WTC11 (cell line): ENCODE results near the gene PKIB. TPM values are rescaled to one million over a fixed set of nuclear protein-coding genes. Genes with fewer than 3 reads are reported as not detected.
"Not testable (repeated sequence)": the region's sequence is repeated elsewhere in the genome, so short reads cannot be mapped to it uniquely, and the experiment has no call there.

Experiments
- ATAC-seq: fragments of 200-7000 bp; cut with Tn5 transposase; 2 replicates; pipeline ENCODE4 v1.10.0; 2021; ENCODE audit warnings: mild to moderate bottlenecking, moderate library complexity
- CTCF ChIA-PET: fragments of 300-600 bp; sonication (Branson Sonifier 250); formaldehyde crosslinking; loops from one replicate; lab custom pipeline; 2021; ENCODE audit warnings: antibody characterized with exemption; lab: Charles Lee
- POLR2A ChIA-PET: fragments of 350-600 bp; sonication (Branson Sonifier 250); formaldehyde crosslinking; loops from one replicate; lab custom pipeline; 2021; ENCODE audit warnings: antibody characterized with exemption; lab: Charles Lee
- DNase-seq: peaks from one replicate; pipeline ENCODE4 v3.0.0; 2021; ENCODE audit warnings: low spot score
- H3K27ac Mint-ChIP-seq: 2 replicates; pipeline ENCODE4 v1.8.0; 2021; ENCODE audit warnings: mixed read lengths
- H3K27me3 Mint-ChIP-seq: 2 replicates; pipeline ENCODE4 v1.8.0; 2021; ENCODE audit warnings: low read depth, mild to moderate bottlenecking, moderate library complexity, mixed read lengths
- H3K36me3 Mint-ChIP-seq: 2 replicates; pipeline ENCODE4 v1.8.0; 2021; ENCODE audit warnings: mixed read lengths
- H3K4me1 Mint-ChIP-seq: 2 replicates; pipeline ENCODE4 v1.8.0; 2022; ENCODE audit warnings: mixed read lengths
- H3K4me3 Mint-ChIP-seq: 2 replicates; pipeline ENCODE4 v1.8.0; 2021; ENCODE audit warnings: mild to moderate bottlenecking, moderate library complexity, mixed read lengths
- H3K9me3 Mint-ChIP-seq: 2 replicates; pipeline ENCODE4 v1.8.0; 2021; ENCODE audit warnings: mixed read lengths
- CREB1 ChIP-seq: sonication (generic); formaldehyde crosslinking; IDR thresholded peaks from 2 replicates; pipeline ENCODE4 v1.8.0; 2023; ENCODE audit warnings: mild to moderate bottlenecking, missing genetic modification reagents
- ESRRA ChIP-seq: sonication (generic); formaldehyde crosslinking; IDR thresholded peaks from 2 replicates; pipeline ENCODE4 v1.8.1; 2022; ENCODE audit warnings: mild to moderate bottlenecking, missing genetic modification reagents, borderline replicate concordance
- OVOL2 ChIP-seq: fragments of 250-450 bp; sonication (Bioruptor Pico); IDR thresholded peaks from 2 replicates; pipeline ENCODE4 v1.9.0; 2021; ENCODE audit warnings: mild to moderate bottlenecking, borderline replicate concordance
- SP1 ChIP-seq: sonication (generic); formaldehyde crosslinking; conservative IDR thresholded peaks from 2 replicates; pipeline ENCODE4 v1.8.1; 2022; ENCODE audit warnings: missing genetic modification reagents
- ZNF219 ChIP-seq: sonication (generic); formaldehyde crosslinking; IDR thresholded peaks from 2 replicates; pipeline ENCODE4 v1.8.0; 2023; ENCODE audit warnings: missing genetic modification reagents, mild to moderate bottlenecking, borderline replicate concordance
- ZNF423 ChIP-seq: fragments of 250-450 bp; sonication (Bioruptor Pico); IDR thresholded peaks from 2 replicates; pipeline ENCODE4 v2.1.2; 2022; ENCODE audit warnings: mild to moderate bottlenecking, moderate library complexity
- total RNA-seq: library from RNA; stranded (reverse); gene quantifications from 3 replicates; pipeline ENCODE4 v1.2.3, GENCODE V29; 2021
- TF ChIP-seq, protein P1 (sequence below): fragments of 250-450 bp; sonication (Bioruptor Pico); IDR thresholded peaks from 2 replicates; pipeline ENCODE4 v1.9.0; 2021; ENCODE audit warnings: mild to moderate bottlenecking, borderline replicate concordance
- TF ChIP-seq, protein P2 (sequence below): sonication (generic); formaldehyde crosslinking; IDR thresholded peaks from 2 replicates; pipeline ENCODE4 v1.8.0; 2022; ENCODE audit warnings: missing genetic modification reagents
- TF ChIP-seq, protein P3 (sequence below): sonication (generic); formaldehyde crosslinking; IDR thresholded peaks from 2 replicates; pipeline ENCODE4 v1.8.0; 2022; ENCODE audit warnings: mild to moderate bottlenecking, missing genetic modification reagents
- TF ChIP-seq, protein P4 (sequence below): sonication (generic); formaldehyde crosslinking; IDR thresholded peaks from 2 replicates; pipeline ENCODE4 v1.8.1; 2023; ENCODE audit warnings: mild to moderate bottlenecking, missing genetic modification reagents

Gene PKIB
- total RNA-seq, 1 experiment from 2014 or later = 26.4 TPM

DNA sequence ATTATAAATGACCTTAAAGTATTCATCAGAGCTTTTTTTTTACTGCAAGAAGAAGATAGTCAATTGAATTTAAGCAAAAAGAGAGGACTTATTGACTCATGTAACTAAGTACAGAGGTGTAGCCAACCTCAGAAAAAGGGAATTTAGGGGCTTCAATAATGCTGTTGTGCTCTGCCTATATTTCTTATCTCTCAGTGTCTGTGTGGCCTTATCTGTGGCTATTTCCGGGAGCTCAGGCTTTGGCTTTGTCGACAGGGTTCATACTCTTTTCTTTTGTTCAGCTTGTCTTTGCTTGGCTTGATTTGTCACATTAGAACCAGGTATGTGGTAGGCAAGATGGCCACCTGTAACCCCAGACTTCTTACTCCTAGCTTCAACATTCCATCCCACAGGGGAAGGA lies 130.7 kb downstream of the PKIB start (continued):
- TF ChIP-seq, protein P1, sequence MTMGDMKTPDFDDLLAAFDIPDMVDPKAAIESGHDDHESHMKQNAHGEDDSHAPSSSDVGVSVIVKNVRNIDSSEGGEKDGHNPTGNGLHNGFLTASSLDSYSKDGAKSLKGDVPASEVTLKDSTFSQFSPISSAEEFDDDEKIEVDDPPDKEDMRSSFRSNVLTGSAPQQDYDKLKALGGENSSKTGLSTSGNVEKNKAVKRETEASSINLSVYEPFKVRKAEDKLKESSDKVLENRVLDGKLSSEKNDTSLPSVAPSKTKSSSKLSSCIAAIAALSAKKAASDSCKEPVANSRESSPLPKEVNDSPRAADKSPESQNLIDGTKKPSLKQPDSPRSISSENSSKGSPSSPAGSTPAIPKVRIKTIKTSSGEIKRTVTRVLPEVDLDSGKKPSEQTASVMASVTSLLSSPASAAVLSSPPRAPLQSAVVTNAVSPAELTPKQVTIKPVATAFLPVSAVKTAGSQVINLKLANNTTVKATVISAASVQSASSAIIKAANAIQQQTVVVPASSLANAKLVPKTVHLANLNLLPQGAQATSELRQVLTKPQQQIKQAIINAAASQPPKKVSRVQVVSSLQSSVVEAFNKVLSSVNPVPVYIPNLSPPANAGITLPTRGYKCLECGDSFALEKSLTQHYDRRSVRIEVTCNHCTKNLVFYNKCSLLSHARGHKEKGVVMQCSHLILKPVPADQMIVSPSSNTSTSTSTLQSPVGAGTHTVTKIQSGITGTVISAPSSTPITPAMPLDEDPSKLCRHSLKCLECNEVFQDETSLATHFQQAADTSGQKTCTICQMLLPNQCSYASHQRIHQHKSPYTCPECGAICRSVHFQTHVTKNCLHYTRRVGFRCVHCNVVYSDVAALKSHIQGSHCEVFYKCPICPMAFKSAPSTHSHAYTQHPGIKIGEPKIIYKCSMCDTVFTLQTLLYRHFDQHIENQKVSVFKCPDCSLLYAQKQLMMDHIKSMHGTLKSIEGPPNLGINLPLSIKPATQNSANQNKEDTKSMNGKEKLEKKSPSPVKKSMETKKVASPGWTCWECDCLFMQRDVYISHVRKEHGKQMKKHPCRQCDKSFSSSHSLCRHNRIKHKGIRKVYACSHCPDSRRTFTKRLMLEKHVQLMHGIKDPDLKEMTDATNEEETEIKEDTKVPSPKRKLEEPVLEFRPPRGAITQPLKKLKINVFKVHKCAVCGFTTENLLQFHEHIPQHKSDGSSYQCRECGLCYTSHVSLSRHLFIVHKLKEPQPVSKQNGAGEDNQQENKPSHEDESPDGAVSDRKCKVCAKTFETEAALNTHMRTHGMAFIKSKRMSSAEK = no peak

DNA sequence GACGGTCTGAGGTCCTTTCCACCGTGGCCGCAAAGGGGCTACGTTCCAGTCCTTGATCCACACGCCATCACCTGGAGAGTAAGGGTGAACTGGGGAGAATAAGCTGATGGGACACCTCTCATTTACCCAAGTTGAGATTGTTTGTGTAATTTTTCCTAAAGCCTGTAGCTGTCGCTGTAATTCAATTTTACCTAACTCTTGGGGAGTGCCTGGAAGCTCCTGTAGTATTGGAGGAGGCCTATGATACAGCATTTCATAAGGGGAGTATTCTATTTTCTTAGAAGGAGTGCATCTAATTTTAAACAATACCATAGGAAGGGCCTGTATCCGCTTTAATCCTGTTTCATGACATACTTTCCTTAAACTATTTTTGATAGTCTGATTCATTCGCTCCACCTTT lies 134.0 kb downstream of the PKIB start:
- H3K4me1 Mint-ChIP-seq, DNase-seq, POLR2A ChIA-PET, H3K27ac Mint-ChIP-seq, H3K4me3 Mint-ChIP-seq: not testable (repeated sequence)
- Mint-ChIP-seq H3K9me3 (peaks cover 30% of the 10 kb centered on the region), H3K36me3 (peaks cover 12% of the 10 kb centered on the region), H3K27me3 (peaks cover 44% of the 10 kb centered on the region)
- ATAC-seq = 0 out of 2 replicates have a peak, but pooled peaks have one; percentile 32
- CTCF ChIA-PET = interaction anchor here (0.9 to 2.9 kb wide), 15 partner anchors 10 to 252 kb away, joined by 3 to 47 read pairs (median 3); partner anchors contain the start of gene SMPDL3A

DNA sequence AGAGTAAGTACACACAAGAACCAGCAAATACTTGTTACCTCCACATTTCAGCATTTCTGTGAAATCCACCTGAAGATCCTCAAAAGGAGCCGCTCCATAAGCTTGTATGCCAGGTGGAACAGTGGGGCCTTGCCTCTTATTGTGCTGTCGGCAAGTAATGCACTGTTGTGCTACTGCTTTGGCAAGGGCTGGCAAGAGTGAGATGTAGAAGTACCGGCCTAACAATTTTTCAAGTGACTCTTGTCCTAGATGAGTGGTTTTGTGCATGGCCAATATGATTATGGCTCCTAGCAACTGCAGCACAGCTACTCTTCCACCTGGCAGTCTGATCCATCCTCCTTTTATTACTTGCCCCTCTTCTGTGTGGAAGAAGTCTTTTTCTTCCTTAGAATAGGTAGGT lies 134.7 kb downstream of the PKIB start:
- ATAC-seq, H3K4me3 Mint-ChIP-seq, POLR2A ChIA-PET, H3K27ac Mint-ChIP-seq, H3K4me1 Mint-ChIP-seq, DNase-seq: not testable (repeated sequence)
- H3K36me3 Mint-ChIP-seq = peaks cover 16% of the 10 kb centered on the region
- H3K27me3 Mint-ChIP-seq = peaks cover 50% of the 10 kb centered on the region
- CTCF ChIA-PET = interaction anchor here (0.9 to 2.9 kb wide), 13 partner anchors 9 to 141 kb away, joined by 3 to 47 read pairs (median 3); partner anchors contain the start of gene SMPDL3A
- H3K9me3 Mint-ChIP-seq = peaks cover 35% of the 10 kb centered on the region

DNA sequence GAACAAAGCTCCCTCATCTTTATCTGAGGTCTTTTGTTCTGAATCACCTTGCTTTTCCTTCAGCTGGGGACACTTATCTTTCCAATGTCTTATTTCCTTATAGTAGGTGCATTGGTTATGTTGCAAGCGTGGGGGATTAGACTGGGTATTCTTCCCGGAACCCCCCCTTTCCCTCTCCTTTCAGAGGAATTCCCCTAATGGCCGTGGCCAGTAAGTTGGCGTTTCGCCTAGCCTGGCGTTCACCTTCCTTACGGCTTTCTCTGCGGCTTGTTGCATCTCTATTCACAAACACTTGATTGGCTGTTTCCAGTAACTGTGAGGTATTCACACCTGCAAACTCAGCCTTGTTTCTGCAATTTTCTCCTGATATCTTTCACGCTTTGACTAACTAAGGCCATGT lies 136.5 kb downstream of the PKIB start:
- TF ChIP-seq ZNF219 = no peak
- TF ChIP-seq, protein P2, sequence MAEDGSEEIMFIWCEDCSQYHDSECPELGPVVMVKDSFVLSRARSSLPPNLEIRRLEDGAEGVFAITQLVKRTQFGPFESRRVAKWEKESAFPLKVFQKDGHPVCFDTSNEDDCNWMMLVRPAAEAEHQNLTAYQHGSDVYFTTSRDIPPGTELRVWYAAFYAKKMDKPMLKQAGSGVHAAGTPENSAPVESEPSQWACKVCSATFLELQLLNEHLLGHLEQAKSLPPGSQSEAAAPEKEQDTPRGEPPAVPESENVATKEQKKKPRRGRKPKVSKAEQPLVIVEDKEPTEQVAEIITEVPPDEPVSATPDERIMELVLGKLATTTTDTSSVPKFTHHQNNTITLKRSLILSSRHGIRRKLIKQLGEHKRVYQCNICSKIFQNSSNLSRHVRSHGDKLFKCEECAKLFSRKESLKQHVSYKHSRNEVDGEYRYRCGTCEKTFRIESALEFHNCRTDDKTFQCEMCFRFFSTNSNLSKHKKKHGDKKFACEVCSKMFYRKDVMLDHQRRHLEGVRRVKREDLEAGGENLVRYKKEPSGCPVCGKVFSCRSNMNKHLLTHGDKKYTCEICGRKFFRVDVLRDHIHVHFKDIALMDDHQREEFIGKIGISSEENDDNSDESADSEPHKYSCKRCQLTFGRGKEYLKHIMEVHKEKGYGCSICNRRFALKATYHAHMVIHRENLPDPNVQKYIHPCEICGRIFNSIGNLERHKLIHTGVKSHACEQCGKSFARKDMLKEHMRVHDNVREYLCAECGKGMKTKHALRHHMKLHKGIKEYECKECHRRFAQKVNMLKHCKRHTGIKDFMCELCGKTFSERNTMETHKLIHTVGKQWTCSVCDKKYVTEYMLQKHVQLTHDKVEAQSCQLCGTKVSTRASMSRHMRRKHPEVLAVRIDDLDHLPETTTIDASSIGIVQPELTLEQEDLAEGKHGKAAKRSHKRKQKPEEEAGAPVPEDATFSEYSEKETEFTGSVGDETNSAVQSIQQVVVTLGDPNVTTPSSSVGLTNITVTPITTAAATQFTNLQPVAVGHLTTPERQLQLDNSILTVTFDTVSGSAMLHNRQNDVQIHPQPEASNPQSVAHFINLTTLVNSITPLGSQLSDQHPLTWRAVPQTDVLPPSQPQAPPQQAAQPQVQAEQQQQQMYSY (CRISPR knock-in tag) = no peak
- no peak for TF ChIP-seq SP1 (CRISPR knock-in tag)
- TF ChIP-seq, protein P3, sequence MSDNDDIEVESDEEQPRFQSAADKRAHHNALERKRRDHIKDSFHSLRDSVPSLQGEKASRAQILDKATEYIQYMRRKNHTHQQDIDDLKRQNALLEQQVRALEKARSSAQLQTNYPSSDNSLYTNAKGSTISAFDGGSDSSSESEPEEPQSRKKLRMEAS (CRISPR knock-in tag) = no peak
- no peak for TF ChIP-seq CREB1 (CRISPR knock-in tag)
- TF ChIP-seq, protein P4, sequence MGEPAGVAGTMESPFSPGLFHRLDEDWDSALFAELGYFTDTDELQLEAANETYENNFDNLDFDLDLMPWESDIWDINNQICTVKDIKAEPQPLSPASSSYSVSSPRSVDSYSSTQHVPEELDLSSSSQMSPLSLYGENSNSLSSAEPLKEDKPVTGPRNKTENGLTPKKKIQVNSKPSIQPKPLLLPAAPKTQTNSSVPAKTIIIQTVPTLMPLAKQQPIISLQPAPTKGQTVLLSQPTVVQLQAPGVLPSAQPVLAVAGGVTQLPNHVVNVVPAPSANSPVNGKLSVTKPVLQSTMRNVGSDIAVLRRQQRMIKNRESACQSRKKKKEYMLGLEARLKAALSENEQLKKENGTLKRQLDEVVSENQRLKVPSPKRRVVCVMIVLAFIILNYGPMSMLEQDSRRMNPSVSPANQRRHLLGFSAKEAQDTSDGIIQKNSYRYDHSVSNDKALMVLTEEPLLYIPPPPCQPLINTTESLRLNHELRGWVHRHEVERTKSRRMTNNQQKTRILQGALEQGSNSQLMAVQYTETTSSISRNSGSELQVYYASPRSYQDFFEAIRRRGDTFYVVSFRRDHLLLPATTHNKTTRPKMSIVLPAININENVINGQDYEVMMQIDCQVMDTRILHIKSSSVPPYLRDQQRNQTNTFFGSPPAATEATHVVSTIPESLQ (CRISPR knock-in tag) = no peak
- TF ChIP-seq ESRRA (CRISPR knock-in tag) = no peak
- TF ChIP-seq ZNF423 (CRISPR knock-in tag) = no peak
- no peak for TF ChIP-seq OVOL2 (CRISPR knock-in tag)
- CTCF ChIA-PET = interaction anchor here (0.6 to 2.9 kb wide), 3 partner anchors 43 to 261 kb away, joined by 3 to 47 read pairs (median 3); partner anchors contain the start of gene SMPDL3A
- DNase-seq (no peak), ATAC-seq (no peak)
- POLR2A ChIA-PET = no interaction called here
- Mint-ChIP-seq H3K27ac (no peak overlapping the region), H3K36me3 (peaks cover 16% of the 10 kb centered on the region), H3K9me3 (peaks cover 28% of the 10 kb centered on the region), H3K27me3 (peaks cover 62% of the 10 kb centered on the region), H3K4me1 (peaks cover 9% of the 10 kb centered on the region), H3K4me3 (no peak overlapping the region)
